Neural crest cell (in vitro differentiated cells): ENCODE results near the gene INSIG2. TPM values are rescaled to one million over a fixed set of nuclear protein-coding genes. Genes with fewer than 3 reads are reported as not detected.

Source experiments
- DNase-seq: peaks from one replicate; pipeline ENCODE4 v3.0.0; 2021; ENCODE audit warnings: low read depth, mixed read lengths, low spot score
- H3K27ac Mint-ChIP-seq: one replicate; pipeline ENCODE4 v1.8.0; 2021; ENCODE audit warnings: mild to moderate bottlenecking, mixed read lengths; ENCODE audit not compliant: unreplicated experiment
- H3K27me3 Mint-ChIP-seq: 2 replicates; pipeline ENCODE4 v1.8.0; 2021; ENCODE audit warnings: low read depth, mild to moderate bottlenecking, mixed read lengths
- H3K36me3 Mint-ChIP-seq: 2 replicates; pipeline ENCODE4 v1.8.0; 2021; ENCODE audit warnings: low read depth, mild to moderate bottlenecking, mixed read lengths
- H3K4me1 Mint-ChIP-seq: 2 replicates; pipeline ENCODE4 v1.8.0; 2021; ENCODE audit warnings: mixed read lengths
- H3K4me3 Mint-ChIP-seq: one replicate; pipeline ENCODE4 v1.8.0; 2021; ENCODE audit warnings: mild to moderate bottlenecking, mixed read lengths
- H3K9me3 Mint-ChIP-seq: 2 replicates; pipeline ENCODE4 v1.8.0; 2021; ENCODE audit warnings: mixed read lengths
- total RNA-seq: library from RNA; stranded (reverse); gene quantifications from 2 replicates; pipeline ENCODE4 v1.2.1, GENCODE V29; 2021
- TF ChIP-seq, protein P1 (sequence below): fragments of 200-600 bp; sonication (generic); conservative IDR thresholded peaks from 2 replicates; pipeline ENCODE4 v1.5.0; 2021; ENCODE audit warnings: antibody characterized with exemption, mild to moderate bottlenecking

INSIG2 gene
- total RNA-seq, 1 donor from 2014 or later = 14.4 TPM

DNA sequence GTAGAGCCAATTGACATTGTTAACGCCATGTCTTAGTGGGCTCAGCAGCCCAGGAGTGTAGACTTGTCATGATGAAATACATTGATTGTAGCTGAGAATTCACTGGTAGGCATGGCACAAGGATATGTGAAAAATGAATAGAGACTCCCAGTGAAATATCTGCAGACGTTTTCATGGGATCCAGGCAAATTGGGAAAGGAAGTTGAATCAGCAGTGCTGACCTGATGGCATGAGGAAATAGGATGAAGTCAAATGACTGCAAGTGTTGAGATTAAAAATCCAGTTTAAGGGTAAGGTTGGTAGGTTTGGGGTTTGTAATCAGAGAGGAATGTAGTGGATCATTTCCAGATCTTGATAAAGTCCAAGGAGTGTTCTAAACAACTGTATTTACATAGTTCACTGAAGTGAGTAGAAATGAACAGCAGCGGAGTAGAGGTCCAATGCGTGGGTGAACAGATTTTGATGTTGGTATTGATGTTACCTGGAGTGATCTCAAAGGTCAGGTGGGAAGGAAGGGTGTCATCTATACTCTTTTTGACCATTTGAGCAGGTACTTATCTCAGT is 24.6 kb downstream of the INSIG2 start:
- no peaks in the 10 kb centered on the region for H3K4me1 Mint-ChIP-seq
- H3K27ac Mint-ChIP-seq = no peak overlapping the region
- peaks cover 26% of the 10 kb centered on the region for H3K36me3 Mint-ChIP-seq
- peaks cover 2% of the 10 kb centered on the region for H3K9me3 Mint-ChIP-seq
- H3K27me3 Mint-ChIP-seq = no peaks in the 10 kb centered on the region
- no peak overlapping the region for H3K4me3 Mint-ChIP-seq
- TF ChIP-seq, protein P1, sequence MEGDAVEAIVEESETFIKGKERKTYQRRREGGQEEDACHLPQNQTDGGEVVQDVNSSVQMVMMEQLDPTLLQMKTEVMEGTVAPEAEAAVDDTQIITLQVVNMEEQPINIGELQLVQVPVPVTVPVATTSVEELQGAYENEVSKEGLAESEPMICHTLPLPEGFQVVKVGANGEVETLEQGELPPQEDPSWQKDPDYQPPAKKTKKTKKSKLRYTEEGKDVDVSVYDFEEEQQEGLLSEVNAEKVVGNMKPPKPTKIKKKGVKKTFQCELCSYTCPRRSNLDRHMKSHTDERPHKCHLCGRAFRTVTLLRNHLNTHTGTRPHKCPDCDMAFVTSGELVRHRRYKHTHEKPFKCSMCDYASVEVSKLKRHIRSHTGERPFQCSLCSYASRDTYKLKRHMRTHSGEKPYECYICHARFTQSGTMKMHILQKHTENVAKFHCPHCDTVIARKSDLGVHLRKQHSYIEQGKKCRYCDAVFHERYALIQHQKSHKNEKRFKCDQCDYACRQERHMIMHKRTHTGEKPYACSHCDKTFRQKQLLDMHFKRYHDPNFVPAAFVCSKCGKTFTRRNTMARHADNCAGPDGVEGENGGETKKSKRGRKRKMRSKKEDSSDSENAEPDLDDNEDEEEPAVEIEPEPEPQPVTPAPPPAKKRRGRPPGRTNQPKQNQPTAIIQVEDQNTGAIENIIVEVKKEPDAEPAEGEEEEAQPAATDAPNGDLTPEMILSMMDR = no peak
- no peak for DNase-seq

GRCh38 chr2:118114863-118115262 is 26.6 kb downstream of the INSIG2 start:
- Mint-ChIP-seq H3K9me3 (peaks cover 2% of the 10 kb centered on the region), H3K27ac (no peak overlapping the region), H3K4me3 (no peak overlapping the region), H3K4me1 (no peaks in the 10 kb centered on the region), H3K27me3 (no peaks in the 10 kb centered on the region), H3K36me3 (peaks cover 21% of the 10 kb centered on the region)
- TF ChIP-seq, protein P1 = no peak
- no peak for DNase-seq

DNA sequence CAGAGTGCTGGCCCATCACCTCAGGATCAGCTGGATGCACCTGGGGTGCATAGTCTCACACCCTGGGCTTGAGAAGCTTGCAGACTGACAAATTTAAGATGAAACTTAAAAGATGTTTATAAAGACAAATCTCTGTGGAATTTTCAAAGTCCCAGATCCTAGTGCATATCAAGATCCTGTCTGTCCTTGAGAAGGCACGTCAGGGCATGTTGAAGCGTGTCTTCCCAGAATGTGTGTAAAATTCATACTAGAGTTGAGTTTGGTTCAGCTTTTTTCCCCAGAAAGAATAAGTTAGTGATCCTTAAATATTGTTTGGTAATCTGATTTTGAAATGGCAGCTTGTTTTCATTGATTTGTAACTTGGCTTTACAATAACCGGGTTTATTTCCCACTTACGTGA is 27.5 kb downstream of the INSIG2 start:
- Mint-ChIP-seq H3K4me1 (no peaks in the 10 kb centered on the region), H3K27me3 (no peaks in the 10 kb centered on the region), H3K9me3 (no peaks in the 10 kb centered on the region), H3K27ac (no peak overlapping the region), H3K36me3 (peaks cover 17% of the 10 kb centered on the region), H3K4me3 (no peak overlapping the region)
- TF ChIP-seq, protein P1 = no peak
- no peak for DNase-seq

GRCh38 chr2:118118479-118118878 is 30.2 kb downstream of the INSIG2 start:
- no peak for DNase-seq
- TF ChIP-seq, protein P1 = no peak
- Mint-ChIP-seq H3K36me3 (peaks cover 2% of the 10 kb centered on the region), H3K27me3 (no peaks in the 10 kb centered on the region), H3K4me1 (no peaks in the 10 kb centered on the region), H3K4me3 (no peak overlapping the region), H3K27ac (peak overlapping the region; percentile 4), H3K9me3 (no peaks in the 10 kb centered on the region)

GRCh38 chr2:118119158-118119727 is 31.0 kb downstream of the INSIG2 start:
- H3K36me3 Mint-ChIP-seq = peaks cover 2% of the 10 kb centered on the region
- no peak for DNase-seq
- H3K27me3 Mint-ChIP-seq = no peaks in the 10 kb centered on the region
- H3K4me3 Mint-ChIP-seq = no peak overlapping the region
- no peaks in the 10 kb centered on the region for H3K4me1 Mint-ChIP-seq
- no peak overlapping the region for H3K27ac Mint-ChIP-seq
- H3K9me3 Mint-ChIP-seq = no peaks in the 10 kb centered on the region
- TF ChIP-seq, protein P1 = no peak
